Stimulated activated CD8-positive, alpha-beta memory T cell treated with anti-CD3 and anti-CD28 coated beads, Interleukin-15, amount 100 ng/mL, for 48 hours (primary cell): ENCODE measurements around the gene BTBD17.

ENCODE experiments used
- DNase-seq, 2 donors: peaks; one replicate each; pipeline ENCODE4 v3.0.0-alpha.2; 2020; ENCODE audit warnings: low read depth in 2 of 2

BTBD17 gene

GRCh38 chr17:74336307-74336706, 25.4 kb downstream of the BTBD17 start:
- no peak for DNase-seq

- no peak for DNase-seq
Measured at GRCh38 chr17:74335529-74336062, 26.1 kb downstream of the BTBD17 start.

GRCh38 chr17:74334393-74335039, 27.2 kb downstream of the BTBD17 start:
- no peak for DNase-seq

- no peak for DNase-seq
Measured at GRCh38 chr17:74332763-74333283, 28.8 kb downstream of the BTBD17 start.

- DNase-seq, result no peak
Measured at GRCh38 chr17:74332017-74332650, 29.5 kb downstream of the BTBD17 start.

GRCh38 chr17:74330446-74330845, 31.2 kb downstream of the BTBD17 start:
- no peak for DNase-seq

- DNase-seq, result no peak
Measured at GRCh38 chr17:74329378-74329777, 32.3 kb downstream of the BTBD17 start.

- DNase-seq, result no peak
Measured at GRCh38 chr17:74328487-74328886, 33.2 kb downstream of the BTBD17 start.

- DNase-seq, result no peak
Measured at GRCh38 chr17:74326506-74326905, 35.2 kb downstream of the BTBD17 start.

GRCh38 chr17:74325743-74326379, 35.8 kb downstream of the BTBD17 start, which contains the start of gene KIF19:
TSS of gene KIF19 (plus strand) at chr17:74326226. CDS start at chr17:74326350, 124 bp downstream.
- DNase-seq, result peak; percentile 43 to 53

- DNase-seq, result no peak
Measured at GRCh38 chr17:74325376-74325742, 36.3 kb downstream of the BTBD17 start.

- DNase-seq, result no peak
Measured at GRCh38 chr17:74324521-74324920, 37.1 kb downstream of the BTBD17 start.

- DNase-seq, result no peak
Measured at GRCh38 chr17:74318391-74318790, 43.3 kb downstream of the BTBD17 start.

- DNase-seq, result no peak
Measured at GRCh38 chr17:74317071-74317470, 44.6 kb downstream of the BTBD17 start.

- no peak for DNase-seq
Measured at GRCh38 chr17:74316220-74316619, 45.4 kb downstream of the BTBD17 start.

- DNase-seq, result no peak
Measured at GRCh38 chr17:74314877-74315276, 46.8 kb downstream of the BTBD17 start.

GRCh38 chr17:74309902-74310301, 51.8 kb downstream of the BTBD17 start:
- DNase-seq, result no peak

- DNase-seq, result no peak
Measured at GRCh38 chr17:74307984-74308773, 53.5 kb downstream of the BTBD17 start.
